Measurements from ENCODE around the gene CX3CR1. TPM values are rescaled to one million over a fixed set of nuclear protein-coding genes. Genes with fewer than 3 reads are reported as not detected.

Gene CX3CR1
- total RNA-seq, 4 donors from 2014 or later = 0.25 to 0.49 (median 0.35) TPM

DNA sequence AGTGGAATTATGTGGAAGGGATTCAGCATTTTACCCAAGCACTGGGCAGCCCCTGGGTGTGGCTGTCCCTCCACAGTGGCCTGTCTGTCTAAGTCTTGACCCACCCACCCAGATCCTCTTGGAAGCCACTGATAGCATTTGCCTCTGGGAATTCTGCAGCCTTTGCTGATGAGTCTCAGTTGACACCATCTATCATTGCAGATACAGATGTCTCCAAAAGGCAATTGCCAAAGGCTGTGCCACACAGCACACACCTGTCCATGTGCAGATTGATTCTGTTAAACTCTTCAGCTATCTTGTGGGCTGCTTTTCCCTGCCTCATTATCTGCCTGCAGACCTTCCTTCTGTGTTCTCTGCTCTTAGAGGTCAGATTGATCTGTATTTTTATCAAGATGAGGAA lies 18.1 kb downstream of the CX3CR1 start:
- peak overlapping the region in 3 of 4 donors; percentile 70 to 77 (median 73) for H3K27ac ChIP-seq
- intact Hi-C loops (cut with DNase I; ENCODE audit: low total_unique reads) (loop anchor here (2.0 kb wide), 2 partner anchors 25 to 53 kb away; no protein-coding TSS in a partner anchor), in situ Hi-C loops (cut with MboI; ENCODE audit: low sequenced_read_pairs in 4 of 4) (loop anchor here in 1 of 4 donors (10.0 kb wide), 1 partner anchor 47 kb away; no protein-coding TSS in a partner anchor)
- peaks cover 28 to 39% of the 10 kb centered on the region in 2 donors for H3K4me1 ChIP-seq
- H3K9me3 ChIP-seq = no peaks in the 10 kb centered on the region
- H3K4me3 ChIP-seq = no peak overlapping the region
- TF ChIP-seq, protein P1, sequence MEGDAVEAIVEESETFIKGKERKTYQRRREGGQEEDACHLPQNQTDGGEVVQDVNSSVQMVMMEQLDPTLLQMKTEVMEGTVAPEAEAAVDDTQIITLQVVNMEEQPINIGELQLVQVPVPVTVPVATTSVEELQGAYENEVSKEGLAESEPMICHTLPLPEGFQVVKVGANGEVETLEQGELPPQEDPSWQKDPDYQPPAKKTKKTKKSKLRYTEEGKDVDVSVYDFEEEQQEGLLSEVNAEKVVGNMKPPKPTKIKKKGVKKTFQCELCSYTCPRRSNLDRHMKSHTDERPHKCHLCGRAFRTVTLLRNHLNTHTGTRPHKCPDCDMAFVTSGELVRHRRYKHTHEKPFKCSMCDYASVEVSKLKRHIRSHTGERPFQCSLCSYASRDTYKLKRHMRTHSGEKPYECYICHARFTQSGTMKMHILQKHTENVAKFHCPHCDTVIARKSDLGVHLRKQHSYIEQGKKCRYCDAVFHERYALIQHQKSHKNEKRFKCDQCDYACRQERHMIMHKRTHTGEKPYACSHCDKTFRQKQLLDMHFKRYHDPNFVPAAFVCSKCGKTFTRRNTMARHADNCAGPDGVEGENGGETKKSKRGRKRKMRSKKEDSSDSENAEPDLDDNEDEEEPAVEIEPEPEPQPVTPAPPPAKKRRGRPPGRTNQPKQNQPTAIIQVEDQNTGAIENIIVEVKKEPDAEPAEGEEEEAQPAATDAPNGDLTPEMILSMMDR (IDR thresholded peaks at IDR 0.05 in 4 of 5, conservative IDR thresholded peaks at IDR 0.05 in 1 of 5) = no peak
- no peak for TF ChIP-seq POLR2A (IDR thresholded peaks at IDR 0.05)
- DNase-seq (no peak), ATAC-seq (no peak)
- no peaks in the 10 kb centered on the region for H3K36me3 ChIP-seq
- no peaks in the 10 kb centered on the region for H3K27me3 ChIP-seq

DNA sequence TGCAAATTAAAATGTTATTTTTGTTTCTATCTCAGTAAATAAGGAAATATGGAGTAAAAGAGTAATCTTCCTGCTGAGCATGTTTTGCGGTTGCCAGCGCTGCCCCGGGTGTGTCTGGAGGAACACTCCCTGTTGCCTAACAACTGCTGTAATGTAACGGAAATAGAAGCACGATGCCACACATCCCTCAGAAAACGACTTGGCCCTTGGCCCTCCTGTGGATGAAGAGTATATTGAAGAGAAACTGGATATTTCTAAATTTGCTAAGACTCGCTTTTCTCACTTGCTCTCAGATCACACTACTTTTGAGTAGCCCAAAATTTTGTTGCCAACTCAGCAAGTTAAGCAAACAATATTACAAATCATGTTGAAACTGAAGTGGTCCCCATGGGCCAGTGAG lies 18.9 kb downstream of the CX3CR1 start:
- Histone ChIP-seq H3K27me3 (no peaks in the 10 kb centered on the region), H3K36me3 (no peaks in the 10 kb centered on the region), H3K27ac (peak overlapping the region; percentile 63 to 77 (median 72)), H3K4me1 (peaks cover 28 to 43% of the 10 kb centered on the region in 2 donors), H3K9me3 (no peaks in the 10 kb centered on the region), H3K4me3 (peak overlapping the region in 1 of 4 donors; percentile 16)
- ATAC-seq (peak; percentile 100), DNase-seq (peak; percentile 85 to 91)
- TF ChIP-seq, protein P1 (IDR thresholded peaks at IDR 0.05 in 4 of 5, conservative IDR thresholded peaks at IDR 0.05 in 1 of 5) = peak; percentile 60 to 81 (median 67)
- TF ChIP-seq POLR2A (IDR thresholded peaks at IDR 0.05) = no peak
- intact Hi-C loops (cut with DNase I; ENCODE audit: low total_unique reads) (loop anchor here (2.0 kb wide), 2 partner anchors 26 to 52 kb away; no protein-coding TSS in a partner anchor), in situ Hi-C loops (cut with MboI; ENCODE audit: low sequenced_read_pairs in 4 of 4) (loop anchor here in 1 of 4 donors (10.0 kb wide), 1 partner anchor 46 kb away; no protein-coding TSS in a partner anchor)

DNA sequence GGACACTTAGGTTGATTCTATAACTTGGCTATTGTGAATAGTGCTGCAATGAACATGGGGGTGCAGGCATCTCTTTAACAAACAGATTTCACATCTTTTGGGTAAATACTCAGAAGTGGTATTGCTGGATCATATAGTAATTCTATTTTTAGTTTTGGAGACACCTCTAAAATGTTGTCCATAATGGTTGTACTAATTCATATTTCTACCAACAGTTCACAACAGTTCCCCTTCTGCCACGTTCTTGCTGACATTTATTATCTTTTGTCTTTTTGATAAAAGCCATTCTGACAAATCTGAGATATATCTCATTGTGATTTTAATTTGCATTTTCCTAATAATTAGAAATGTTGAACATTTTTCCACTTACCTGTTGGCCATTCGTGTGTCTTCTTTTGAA lies 19.5 kb downstream of the CX3CR1 start:
- Histone ChIP-seq H3K27ac (peak overlapping the region; percentile 63 to 77 (median 72)), H3K27me3 (no peaks in the 10 kb centered on the region), H3K4me3 (no peak overlapping the region), H3K36me3 (no peaks in the 10 kb centered on the region), H3K9me3 (no peaks in the 10 kb centered on the region), H3K4me1 (peaks cover 28 to 45% of the 10 kb centered on the region in 2 donors)
- ATAC-seq (no peak), DNase-seq (no peak)
- TF ChIP-seq, protein P1 (IDR thresholded peaks at IDR 0.05 in 4 of 5, conservative IDR thresholded peaks at IDR 0.05 in 1 of 5) = no peak
- TF ChIP-seq POLR2A (IDR thresholded peaks at IDR 0.05) = no peak
- intact Hi-C loops (cut with DNase I; ENCODE audit: low total_unique reads) (loop anchor here (2.0 kb wide), 2 partner anchors 26 to 52 kb away; no protein-coding TSS in a partner anchor), in situ Hi-C loops (cut with MboI; ENCODE audit: low sequenced_read_pairs in 4 of 4) (loop anchor here in 1 of 4 donors (10.0 kb wide), 1 partner anchor 46 kb away; no protein-coding TSS in a partner anchor)

DNA sequence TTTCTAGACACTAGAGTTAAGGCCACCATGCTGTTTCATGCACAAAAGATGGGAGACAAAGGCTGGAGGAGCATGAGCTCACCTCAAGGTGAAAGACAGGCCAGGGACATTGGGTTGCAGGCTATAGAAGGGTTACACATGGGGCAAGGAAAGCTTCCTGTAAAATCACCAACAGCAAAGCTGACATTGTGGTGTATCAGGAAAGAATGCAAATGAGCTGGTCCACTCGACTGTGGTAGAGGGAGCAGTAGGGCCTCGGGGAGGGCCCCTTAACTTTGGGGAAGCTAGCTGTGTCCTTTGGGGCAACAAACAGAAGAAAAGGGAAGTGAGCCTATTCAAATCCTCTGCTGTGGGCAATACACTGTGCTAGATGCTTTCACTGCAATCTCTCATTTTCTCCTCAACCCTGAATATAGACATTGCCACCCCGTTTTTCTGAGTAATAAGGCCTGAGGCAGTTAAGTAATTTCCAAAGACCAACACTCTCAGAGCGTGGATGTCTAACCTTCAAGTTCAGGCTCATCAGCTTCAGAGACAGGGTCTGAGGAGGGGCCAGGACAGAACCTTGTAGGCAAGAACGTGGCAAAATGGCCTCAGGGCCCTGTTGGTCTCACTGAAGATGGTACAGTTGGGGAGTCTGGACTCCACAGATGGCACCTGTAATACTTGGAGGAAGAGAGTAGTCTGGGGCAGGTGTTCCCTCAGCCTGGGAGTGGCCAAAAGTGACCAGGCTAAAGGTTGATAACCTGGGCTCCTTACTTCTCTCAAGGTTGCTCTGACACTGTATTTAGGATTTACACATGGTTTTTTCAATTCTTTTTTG lies 24.1 kb downstream of the CX3CR1 start:
- H3K27ac ChIP-seq = no peak overlapping the region
- DNase-seq = no peak

More for the DNA sequence above, 24.1 kb downstream of the CX3CR1 start:
- Histone ChIP-seq H3K4me1 (peaks cover 14 to 40% of the 10 kb centered on the region in 2 donors), H3K36me3 (no peaks in the 10 kb centered on the region), H3K27me3 (no peaks in the 10 kb centered on the region), H3K9me3 (no peaks in the 10 kb centered on the region), H3K4me3 (no peak overlapping the region)
- intact Hi-C loops (cut with DNase I; ENCODE audit: low total_unique reads) (no loop called here), in situ Hi-C loops (cut with MboI; ENCODE audit: low sequenced_read_pairs in 4 of 4) (no loop called here)
- no peak for ATAC-seq
- TF ChIP-seq, protein P1 (IDR thresholded peaks at IDR 0.05 in 4 of 5, conservative IDR thresholded peaks at IDR 0.05 in 1 of 5) = no peak
- no peak for TF ChIP-seq POLR2A (IDR thresholded peaks at IDR 0.05)
